NCI-H187 (cell line): ENCODE measurements around the gene WLS.

ENCODE experiments used
- DNase-seq, 2 experiments: peaks; one replicate each; lab custom pipeline; 2025; lab: John Stamatoyannopoulos, UW

WLS gene

GRCh38 chr1:68227598-68227997, 4.7 kb downstream of the WLS start:
- no peak for DNase-seq

DNA sequence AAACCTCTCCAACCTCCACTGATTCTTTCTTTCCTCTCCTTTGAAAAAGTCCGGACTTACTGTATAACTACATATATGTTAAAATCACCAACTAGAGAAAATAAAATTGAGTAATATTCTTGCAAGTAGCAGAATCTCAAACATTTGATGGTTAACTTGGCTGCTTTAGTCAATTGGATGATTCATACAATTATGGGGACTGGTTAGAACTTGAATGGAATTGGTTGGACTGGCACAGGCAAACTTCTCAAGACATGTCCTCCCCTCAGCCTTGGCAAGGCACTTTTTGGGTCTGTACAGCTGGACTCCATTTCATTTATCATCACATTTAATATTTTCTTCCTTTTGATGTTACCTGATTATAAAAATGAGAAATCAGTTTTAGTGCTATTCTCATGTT, 6.5 kb downstream of the WLS start:
- DNase-seq = no peak

DNA sequence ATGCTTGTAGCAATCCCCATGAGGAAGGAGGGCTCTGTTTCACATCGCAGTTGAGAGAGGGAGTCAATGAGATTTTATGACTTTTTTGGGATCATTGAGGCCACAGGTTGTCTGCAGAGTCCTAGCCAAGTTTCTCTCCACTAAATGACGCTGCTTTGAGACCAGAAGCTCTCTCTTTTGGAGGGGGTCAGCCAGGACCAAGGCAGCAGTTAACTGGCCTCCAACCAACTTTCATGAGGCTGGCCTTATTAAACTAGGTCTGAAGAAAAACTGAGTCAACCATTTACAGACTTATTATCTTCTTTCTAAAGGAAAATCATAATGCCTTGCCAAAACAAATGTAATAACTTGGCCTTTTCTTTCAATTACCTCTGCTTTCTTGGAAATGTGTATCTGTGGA, 8.6 kb downstream of the WLS start:
- no peak for DNase-seq

DNA sequence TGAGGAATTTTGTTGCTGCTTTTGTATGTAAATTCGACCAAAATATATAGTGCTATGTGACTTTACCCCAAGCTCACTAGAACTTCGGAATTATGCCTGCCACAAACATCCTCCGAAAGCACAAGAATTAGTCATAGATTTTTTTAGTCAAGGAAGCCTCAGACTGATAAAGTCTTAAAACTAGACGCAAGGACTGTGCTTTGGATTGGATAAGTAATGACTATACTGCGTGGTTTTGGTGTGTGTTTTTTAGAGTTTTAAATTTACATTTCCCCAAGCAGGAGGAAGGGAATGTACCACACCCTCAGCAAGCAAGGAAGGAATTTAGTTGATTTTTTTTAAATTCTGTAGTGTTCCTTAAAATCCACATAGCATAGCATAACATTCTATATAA, 10.3 kb downstream of the WLS start:
- no peak for DNase-seq

DNA sequence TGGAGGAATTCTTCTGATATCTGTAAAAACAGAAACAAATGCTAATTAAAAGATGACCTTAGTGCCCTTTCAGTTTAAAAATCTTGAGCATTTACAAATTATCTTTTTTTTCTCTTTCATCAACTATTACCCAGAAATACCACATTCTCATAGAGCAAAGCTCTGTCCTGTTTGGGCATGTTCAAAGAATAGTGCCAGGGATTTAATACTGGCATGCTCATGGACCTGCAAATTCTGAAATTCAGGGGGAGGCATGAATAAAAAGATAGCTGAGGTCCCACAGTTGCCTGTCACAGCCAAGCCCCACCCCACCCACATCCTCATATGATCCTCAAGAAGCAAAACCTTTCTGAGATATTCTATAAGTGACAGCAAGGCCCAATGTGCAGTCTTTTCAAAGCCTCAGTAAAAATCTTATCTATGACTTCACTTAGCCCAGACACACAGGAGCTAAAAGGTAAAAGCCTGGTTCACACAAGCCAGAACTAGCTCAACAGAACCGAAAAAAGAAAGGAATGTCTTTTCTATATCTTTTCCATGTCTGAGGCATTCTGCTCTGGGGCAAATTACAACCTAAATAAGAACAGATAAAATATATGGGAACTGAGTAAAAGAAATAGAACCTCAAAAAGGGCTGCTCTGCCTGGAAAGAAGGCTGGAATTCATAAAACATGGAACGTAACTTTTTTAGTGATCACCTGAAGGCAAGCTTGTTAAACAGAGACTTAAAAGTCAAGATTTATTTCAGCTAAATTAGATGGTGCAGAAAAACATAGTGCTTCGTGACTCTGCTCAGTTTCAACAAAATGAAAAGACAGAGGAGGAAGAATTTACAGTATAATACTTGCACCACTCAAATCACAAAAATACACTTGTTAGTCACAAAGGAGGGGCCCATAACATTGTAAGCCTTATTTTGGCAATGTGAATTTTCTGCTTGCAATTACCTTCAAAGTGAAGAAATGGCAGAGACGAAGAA, 11.0 kb downstream of the WLS start:
- no peak for DNase-seq

DNA sequence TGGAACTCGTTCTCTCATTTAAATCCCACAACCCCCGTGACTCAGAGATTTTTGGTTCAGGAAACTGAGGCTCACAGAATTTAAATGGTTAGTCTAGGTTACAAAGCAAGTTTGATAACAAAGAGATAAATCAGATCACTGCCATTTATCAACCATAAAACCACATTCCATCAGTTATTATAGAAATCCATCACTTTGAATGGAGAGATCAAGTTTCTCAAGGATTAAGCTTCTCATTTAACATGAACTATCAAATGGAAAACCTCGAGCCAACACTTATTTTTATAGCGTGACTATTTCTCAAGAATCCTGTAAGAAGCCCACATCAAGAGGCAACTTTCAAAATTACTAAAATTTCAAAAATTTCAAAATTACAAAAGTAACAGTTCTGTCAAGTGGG, 11.9 kb downstream of the WLS start:
- no peak for DNase-seq

DNA sequence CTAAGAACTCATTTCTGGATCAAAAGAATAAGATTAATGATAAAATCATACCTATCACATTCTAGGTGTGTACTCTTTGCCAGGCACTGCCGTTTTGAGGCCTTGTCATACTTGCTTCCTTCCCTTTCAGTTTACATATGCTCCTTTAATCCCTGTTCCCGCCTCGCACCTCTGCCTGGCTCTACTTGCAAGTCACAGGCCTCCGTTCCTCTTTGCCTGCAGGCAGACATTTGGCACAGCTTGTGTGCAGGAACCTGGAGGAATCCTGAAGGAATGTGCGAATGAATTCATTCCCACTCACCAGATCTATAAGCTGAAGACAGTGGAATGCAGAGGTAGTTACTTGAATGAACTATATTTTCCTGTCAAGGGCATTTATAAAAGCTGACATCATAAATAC, 13.8 kb downstream of the WLS start:
- DNase-seq = no peak

DNA sequence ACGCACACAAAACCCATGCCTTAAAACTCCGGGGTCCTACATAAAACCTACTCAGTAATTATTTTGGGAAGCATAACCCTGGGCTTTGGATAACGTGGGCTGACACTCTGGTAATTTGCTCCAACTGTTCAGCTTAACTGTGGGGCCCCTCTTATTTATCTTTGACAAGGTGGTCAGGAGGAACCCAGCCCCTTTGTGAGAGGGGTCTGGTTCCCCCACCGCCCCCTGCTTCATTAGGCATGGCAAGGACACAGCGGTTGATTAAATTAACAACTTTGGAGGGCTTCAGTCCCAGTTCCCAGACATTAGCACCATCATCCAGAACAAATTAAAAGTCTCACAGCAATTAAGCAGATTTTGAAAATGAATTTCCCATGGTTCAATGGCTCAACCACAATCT, 14.7 kb downstream of the WLS start:
- no peak for DNase-seq

- DNase-seq = no peak
Measured at GRCh38 chr1:68217060-68217554, 15.2 kb downstream of the WLS start.

- DNase-seq = no peak
Measured at GRCh38 chr1:68216089-68216772, 16.1 kb downstream of the WLS start.

DNA sequence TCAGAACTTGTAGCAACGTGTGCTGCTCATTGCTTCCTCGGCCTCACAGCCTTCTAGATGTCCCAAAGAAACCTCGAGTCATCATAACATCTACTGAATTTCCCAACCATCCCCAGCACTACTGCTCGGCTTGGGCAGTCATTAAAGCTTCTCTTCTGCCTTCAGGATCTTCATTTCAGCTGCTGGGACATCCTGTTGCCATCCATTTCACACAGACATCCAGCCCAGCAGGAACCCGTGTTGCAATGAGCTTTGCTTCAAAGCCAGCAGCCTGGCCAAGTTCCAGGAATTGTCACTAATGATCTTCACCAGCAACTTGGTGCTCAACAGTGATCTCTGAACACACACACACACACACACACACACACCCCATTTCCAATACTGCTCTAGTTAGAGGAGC, 18.5 kb downstream of the WLS start:
- DNase-seq = no peak

GRCh38 chr1:68211761-68212380, 20.5 kb downstream of the WLS start:
- DNase-seq = no peak

GRCh38 chr1:68210829-68211228, 21.5 kb downstream of the WLS start:
- no peak for DNase-seq

DNA sequence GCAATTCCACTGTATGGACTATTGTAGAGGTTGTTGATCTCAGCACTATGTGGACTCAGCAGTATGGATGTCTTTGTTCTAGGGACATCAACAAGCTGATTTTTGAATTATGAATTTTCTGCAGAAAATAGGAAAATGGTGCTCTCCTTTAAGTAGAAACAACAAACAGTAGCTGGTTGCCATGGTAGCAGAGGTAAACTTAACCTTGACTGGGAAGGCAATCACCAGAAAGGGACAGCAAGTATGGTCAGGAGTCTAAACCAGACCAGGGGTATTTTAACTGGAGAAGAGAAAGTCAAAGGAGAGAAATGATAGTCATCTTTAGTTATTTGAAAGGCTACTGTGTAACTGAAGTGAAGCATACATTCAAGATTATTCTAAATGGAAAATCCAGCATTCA, 22.3 kb downstream of the WLS start:
- DNase-seq = no peak

DNA sequence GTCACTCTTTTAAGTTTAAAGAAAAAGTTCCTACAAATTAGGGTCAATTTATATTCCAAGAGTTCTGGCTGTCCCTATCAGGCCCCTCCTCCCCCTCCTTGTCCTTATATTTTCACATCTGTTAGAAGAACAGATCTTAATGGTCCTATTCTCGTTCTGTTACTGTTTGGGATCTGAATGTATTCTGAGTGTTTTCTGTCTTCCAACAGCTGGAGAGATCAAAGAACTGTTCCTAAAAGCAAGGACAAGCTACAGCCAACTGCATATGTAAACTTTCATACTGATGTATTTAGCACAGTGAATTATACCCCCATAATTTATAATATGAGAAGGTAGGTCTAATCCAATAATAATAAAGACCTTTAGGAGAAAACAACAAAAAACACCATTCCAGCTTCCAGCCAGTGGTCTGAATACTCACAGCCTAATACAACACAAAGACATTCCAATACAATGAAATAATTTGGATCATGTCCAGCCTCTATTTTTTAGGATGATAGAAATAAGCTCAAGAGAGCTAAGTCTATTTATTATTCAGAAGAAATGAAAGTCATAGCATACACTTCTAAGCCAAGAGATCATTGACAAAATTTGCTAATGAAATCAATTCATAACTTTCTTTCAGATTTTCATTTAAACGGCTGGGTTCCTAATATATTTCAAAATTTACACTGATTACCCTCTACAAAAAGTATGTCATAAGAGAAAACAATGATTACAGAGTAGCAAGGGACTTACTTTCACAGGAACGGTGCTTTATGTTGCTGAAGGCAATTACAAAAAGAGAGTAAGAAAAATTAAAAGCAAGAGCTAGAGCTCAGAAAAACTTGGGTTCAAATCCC, 25.3 kb downstream of the WLS start:
- no peak for DNase-seq

DNA sequence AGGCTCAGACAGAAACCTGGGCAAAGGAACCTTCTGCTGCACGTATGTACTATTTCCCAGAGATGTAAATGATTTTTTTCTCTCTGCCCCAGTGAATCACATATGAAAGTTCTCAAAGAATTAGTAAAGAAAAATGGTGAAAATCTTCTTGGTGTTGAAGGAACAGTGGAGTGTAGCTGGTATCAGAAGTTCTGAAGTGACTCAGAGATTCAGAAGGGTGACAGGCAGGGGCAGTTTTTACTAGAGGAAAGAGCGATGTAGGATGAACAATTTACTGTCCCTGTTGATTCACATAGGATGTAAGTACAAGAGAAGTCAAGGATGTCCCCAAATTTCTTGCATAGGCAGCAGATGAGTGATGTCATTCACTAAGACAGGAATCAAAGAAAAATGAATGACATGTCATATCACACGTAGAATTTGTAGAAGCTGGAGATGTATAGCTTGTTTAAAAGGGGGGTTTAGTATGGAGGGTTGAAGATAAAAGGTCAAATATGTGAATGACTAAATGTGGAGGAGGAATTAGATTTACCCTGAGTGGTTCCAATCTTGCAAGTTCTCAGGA, 26.4 kb downstream of the WLS start:
- no peak for DNase-seq

DNA sequence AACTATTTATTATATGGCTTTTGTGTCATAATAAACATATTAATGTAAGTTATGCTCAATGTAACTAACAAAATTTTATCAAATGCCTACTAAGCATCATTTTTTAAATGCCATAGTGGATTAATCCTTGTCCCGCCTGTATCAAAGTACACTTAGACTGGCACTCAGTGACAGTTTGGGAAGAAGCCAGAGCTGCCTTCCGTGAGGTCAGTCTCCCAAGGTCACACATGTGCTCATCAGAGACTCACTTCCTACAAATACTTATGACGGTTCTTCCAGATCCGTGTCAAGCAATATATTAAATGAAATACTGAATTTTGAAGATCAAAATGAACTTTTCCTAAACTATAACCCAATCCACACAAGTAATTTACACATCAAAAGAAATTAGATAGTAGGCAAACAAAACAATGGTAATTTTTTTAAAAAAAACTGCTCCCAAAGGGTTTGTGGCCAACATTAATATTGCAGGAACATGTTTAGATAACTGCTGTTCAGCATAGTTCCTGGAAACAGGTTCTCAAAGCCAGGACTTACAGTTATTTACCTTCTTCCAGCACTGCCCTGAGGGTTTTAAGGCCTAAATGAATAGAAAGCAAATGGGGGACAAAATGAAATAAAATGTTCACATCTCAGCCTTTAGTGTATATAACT, 27.2 kb downstream of the WLS start:
- no peak for DNase-seq

- DNase-seq = no peak
Measured at GRCh38 chr1:68202239-68202832, 30.0 kb downstream of the WLS start.

DNA sequence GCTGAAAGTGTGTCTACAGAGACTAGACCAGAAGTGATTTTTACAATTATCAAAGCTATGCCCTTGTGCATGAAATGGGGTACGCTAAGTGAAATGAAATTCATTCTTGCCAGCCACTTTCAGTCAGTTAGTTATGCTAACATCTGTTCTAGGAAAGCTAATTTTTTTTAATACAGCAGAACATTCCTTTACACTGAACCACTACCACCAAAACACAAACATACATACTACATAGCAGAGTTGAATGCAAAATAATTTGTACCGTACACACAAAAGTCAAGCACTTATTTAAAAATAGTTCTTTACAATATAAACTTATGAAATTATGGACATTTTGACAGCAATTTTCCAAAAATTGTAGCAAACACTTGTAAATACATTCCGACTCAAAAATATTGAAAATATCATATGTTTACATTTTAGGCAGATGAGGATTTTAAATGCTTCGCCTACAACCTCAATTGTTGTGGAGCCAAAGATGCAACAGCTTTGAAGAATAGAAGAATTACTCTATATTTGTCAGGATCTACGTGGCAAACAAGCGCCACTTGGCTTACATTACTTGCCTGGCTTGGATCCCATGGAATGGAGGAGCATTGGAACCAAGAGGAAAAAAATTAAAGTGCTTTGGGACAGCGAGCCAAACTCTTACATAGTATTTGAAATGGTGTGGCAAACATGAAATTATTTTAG, 30.6 kb downstream of the WLS start:
- DNase-seq = no peak

DNA sequence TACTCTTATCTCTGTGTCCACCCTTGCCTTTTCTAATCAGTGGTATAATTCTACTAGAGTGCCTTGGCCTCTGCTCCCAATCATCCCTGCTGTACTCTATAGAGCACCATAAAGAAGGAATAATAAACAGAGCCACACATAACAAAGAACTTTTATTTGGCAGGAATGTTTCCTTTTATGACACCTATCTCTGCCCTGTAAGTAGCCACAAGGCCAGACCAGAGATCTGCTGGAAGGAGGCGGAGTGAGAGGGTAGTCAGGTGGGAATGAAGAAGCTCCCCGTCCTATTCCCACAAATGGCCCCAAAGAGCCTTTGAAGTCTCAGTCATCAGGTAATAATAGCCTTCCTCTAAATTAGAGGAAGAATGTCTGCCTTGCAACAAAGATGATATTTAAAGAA, 32.7 kb downstream of the WLS start:
- DNase-seq = no peak
